GM19351 (cell line): ENCODE measurements around the gene STX18.
"Not testable (repeated sequence)": the region's sequence is repeated elsewhere in the genome, so short reads cannot be mapped to it uniquely, and the experiment has no call there.

Source experiments
- ATAC-seq: cut with Tn5 transposase; IDR thresholded peaks from one replicate; pipeline ENCODE4 v1.9.1; 2021; ENCODE audit warnings: mild to moderate bottlenecking, moderate library complexity; ENCODE audit not compliant: unreplicated experiment

Gene STX18

DNA sequence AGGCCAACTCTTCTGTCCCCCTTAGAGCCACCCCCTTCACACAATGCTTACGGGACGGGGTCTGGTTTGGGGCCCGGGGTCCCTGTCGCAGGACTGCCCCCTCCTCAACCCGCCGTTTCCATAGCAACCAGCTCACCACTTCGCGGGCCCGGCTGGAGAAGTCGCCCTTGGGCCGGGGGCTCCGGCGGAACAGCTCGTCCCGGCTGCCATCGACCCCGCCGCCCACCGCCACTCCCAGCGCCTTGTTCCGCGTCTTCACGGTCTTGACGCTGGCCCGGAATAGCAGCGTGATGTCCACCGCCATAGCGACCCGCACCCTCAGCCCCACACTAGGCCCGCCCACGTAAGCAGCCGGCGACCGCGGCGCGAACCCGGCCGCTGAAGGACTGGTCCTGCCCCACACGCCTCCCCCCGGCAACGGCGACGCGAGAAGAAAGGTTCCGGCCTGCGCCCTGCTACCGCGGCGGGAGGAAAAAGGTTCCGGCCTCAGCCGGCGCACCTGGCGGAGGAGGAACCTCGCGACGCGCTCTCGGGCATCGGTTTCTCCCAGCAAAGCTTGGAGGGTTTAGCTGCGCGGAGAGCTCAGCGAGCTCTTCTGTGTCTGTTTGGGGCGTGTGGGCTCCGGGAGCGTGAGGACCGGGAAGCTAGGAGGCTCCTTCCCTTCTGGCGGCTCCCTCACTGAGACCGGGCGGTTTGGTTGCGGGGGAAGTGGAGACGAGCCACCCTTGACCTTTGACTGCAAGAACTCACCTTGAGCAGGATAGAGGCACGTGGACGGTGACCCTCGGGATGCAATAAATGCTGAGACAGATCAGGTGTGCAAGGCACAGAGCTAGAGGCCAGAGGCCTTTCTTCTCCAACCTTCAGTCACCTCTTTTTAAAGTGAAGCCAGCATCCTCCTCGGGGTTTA, at the start of gene STX18:
TSS of gene STX18 (minus strand) at position 388 of the 910 bp plus-strand sequence. CDS start at position 304, 84 bp downstream.
- ATAC-seq = peak; percentile 80

- no peak for ATAC-seq
These were observed 49.2 kb upstream of the STX18 start for GRCh38 chr4:4591071-4591470.

DNA sequence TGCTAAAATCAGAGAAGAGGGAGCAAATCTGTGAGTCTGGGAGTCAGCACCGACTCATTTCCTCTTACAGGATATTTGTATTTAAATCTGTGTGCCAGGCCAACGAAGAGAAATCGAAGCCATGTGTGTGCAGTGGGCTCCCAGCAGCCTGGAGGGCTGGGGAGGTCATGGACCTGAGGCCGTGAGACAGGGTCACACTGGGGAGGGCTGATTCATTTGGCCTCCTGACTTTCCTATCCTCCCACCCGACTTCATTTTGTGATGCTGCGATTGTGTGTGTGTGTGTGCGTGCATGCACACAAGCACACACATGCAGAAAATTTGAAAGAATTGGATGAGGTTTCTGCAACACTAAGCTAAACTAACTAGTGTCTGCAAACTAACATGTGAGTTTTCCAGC, 48.7 kb upstream of the STX18 start:
- ATAC-seq = no peak

DNA sequence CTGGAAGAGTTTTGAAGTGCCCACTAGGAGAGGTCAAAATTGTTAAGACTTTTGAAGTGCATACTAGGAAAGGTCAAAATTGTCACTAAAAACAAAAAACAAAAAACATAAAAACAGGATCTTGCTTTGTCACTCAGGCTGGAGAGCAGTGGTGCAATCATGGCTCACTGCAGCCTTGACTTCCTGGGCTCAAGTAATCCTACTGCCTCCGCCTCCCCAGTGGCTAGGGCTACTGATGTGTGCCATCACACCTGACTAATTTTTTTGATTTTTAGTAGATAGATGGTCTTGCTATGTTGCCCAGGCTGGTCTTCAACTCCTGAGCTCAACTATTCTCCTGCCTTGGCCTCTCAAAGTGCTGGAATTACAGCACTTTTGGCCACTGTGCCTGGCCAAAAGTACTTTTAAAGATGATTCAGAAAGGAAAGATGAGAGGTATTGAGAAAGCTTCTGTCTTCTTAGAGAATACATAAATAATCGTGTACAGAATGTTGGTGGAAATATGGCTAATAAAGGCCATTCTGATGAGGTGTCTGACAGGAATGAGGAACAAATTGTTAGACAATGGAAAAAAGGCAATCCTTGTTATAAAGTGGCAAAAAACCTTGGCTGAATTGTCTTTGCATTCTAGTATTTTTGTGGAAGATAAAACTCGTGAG, 43.3 kb upstream of the STX18 start:
- ATAC-seq = no peak

- ATAC-seq = no peak
These were observed 41.8 kb upstream of the STX18 start for GRCh38 chr4:4583606-4584005.

GRCh38 chr4:4582653-4583052, 40.8 kb upstream of the STX18 start:
- no peak for ATAC-seq

GRCh38 chr4:4580494-4580893, 38.6 kb upstream of the STX18 start:
- ATAC-seq = no peak

DNA sequence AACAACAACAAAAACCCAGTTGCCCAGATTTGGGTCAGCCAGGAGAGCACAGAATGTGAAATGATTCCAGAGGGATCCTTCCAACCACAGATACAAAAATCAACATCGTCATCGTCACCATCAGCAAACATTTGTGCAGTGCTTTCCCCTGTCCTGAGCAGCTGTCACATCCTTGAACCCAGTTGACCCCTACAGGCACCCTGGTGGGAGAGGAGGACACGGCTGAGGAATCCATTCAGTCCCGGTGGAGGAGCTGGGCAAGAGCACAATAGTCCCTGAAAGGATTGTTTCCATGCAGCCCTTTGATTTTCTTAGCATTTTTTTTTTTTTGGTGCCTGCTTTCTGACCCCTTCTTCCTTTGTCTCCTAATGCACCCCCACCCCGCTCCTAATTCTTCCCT, 37.1 kb upstream of the STX18 start:
- ATAC-seq = no peak

GRCh38 chr4:4577359-4577875, 35.6 kb upstream of the STX18 start:
- no peak for ATAC-seq

DNA sequence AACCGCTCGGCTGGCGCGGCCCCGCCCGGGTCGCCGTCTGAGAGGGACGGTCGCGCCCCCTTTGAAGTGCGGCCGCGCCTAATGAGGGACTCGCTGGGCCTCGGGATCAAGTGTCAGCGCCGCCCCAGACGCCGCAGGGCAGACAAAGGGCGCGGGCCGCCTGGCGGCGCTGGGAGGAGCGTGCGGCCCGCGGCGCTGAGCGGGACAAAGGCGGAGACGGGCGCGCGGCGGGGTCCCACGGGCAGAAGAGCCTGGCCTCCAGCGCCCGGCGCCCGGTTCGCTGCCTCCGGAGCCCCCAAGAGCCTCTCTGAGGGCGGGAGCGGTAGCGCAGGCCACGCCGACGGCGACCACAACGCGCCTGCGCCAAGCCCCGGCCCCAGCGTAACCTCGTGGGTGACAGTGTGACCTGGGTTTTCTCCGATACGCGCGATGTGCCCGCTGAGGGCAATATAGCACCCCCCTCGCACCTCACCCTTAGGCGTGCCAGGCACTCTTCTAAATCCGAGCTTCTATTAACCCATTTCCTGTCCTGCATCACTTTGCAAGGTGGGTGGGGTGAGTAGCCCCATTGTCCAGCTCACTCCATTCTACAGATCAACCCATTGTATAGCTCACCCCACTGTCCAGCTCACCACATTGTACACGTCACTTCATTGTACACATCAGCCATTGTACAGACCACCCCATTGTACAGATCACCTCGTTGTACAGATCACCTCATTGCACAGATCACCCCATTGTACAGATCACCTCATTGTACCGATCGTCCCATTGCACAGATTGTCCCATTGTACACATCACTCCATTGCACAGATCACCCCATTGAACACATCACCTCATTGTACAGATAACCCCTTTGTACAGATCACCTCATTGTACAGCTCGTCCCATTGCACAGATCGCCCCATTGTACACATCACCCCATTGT, 33.7 kb upstream of the STX18 start:
- ATAC-seq = peak; percentile 74

GRCh38 chr4:4574792-4575191, 32.9 kb upstream of the STX18 start:
- peak; percentile 13 for ATAC-seq

- ATAC-seq = no peak
These were observed 32.2 kb upstream of the STX18 start for GRCh38 chr4:4574052-4574451.

DNA sequence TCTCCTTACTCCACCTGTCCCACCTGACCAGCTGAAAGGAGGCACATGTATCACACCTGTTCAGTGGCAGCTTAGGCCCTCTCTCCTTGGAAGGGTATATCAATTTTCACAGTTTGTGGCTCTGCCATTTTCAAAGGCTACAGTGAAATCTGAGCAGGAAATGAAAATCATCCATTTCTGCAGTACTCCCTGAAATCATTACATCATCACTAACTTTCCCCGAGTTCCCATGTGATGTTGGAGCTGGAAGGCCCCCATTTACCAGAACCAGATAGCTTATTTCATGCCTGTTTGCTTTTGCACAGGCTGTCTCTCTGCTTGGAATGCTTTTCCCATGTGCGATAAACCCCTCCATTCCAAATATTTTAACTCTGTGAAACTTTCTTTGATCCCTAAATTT, 31.0 kb upstream of the STX18 start:
- no peak for ATAC-seq

GRCh38 chr4:4569861-4570260, 28.0 kb upstream of the STX18 start:
- not testable (repeated sequence) for ATAC-seq

- ATAC-seq = no peak
These were observed 27.1 kb upstream of the STX18 start for GRCh38 chr4:4568806-4569427.

DNA sequence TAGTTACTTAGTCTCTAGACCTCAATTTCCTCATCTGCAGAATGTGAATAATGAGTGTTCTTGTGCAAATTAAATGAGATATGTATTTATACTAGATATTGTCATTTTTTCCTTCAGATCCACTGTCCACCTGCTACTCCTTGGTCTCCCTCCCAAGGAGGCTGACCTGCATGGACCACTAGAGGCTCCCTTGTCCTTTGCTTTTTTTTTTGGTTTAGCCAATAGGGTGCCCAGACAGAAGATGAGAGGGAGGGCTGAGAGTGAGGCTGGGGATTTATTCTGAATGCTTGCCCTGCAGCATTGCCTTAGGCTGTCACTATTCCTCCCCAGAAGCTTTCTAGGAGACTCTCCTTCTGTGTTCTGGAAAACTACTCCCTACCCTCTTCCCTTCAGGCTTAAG, 24.5 kb upstream of the STX18 start:
- ATAC-seq = not testable (repeated sequence)

GRCh38 chr4:4564522-4564921, 22.7 kb upstream of the STX18 start:
- no peak for ATAC-seq

GRCh38 chr4:4560642-4561041, 18.8 kb upstream of the STX18 start:
- ATAC-seq = no peak

DNA sequence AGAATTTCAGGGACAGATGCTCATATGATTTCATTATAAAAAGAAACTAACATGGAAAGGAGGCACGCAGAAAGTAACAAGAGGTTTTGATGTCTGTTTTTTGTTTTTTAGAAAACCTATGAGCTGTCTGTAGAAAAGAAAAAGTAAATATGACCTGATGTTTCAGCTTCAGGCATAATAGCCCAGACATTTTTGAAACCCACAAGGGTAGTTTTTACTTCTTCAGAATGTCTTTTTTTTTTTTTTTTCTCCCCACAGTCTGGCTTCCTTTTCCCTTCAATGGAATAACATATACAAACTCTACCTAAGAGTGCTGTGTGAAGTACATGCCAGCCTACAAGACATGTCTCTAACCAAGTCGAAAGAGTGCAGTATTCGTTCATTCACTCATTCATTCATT, 18.3 kb upstream of the STX18 start:
- ATAC-seq = no peak

GRCh38 chr4:4559596-4559995, 17.7 kb upstream of the STX18 start:
- no peak for ATAC-seq
